Retinal pigment epithelial cell (primary cell): ENCODE results near the gene VAV2.

Experiments
- DNase-seq: peaks from one replicate; pipeline ENCODE4 v3.0.0-alpha.2; 2010; ENCODE audit warnings: low read depth
- H3K4me3 ChIP-seq: 2 replicates; pipeline ENCODE4 v1.5.1; 2011; ENCODE audit warnings: mild to moderate bottlenecking, low read length, control low read depth, moderate library complexity
- TF ChIP-seq, protein P1 (sequence below): conservative IDR thresholded peaks from 2 replicates; pipeline ENCODE4 v1.5.1; 2011; ENCODE audit warnings: low read depth, low read length, control low read depth, inconsistent platforms

VAV2 gene

DNA sequence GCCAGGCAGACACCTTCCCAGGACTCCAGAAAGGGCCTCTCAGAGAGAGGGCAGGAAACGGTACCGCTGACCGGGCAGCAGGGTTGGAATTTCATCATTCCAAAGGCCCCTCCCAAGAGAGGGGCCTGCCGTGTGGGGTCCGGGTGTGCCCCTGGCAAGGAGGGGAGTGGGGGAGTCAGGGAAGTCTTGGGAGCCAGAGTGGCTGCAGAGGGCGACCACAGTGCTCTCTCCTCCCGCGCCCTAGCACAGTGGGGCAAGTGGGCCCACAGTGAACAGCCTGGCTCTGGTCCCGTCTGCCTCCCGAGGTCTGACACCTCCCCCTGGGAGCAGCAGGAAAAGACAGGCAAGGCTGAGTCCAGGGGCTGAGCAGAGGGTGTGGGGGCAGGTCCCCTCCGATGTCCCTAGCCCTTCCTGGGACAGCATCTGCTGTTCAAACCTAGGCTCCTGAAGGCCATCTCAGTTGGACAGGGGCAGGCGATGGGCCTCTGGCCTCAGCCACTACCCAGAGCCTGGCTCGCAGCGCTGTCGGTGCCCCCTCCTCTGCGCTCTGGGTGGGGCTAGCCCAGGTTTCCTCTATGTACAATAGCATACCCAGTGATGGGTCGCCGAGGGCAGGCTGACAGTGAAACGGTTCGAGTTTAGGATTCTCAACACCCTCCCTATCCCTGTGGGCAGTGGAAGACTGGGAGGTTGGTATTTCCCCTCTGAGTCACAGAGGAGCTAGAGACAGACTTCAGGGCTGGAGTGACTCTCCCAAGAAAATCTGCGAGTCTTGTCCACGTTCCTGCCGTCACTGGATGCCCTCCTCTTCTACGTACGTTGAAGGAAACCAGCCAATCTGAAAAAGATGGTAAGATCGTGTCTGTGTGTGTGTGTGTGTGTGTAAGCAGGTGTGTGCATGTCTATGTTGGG lies 228.6 kb downstream of the VAV2 start:
- TF ChIP-seq, protein P1, sequence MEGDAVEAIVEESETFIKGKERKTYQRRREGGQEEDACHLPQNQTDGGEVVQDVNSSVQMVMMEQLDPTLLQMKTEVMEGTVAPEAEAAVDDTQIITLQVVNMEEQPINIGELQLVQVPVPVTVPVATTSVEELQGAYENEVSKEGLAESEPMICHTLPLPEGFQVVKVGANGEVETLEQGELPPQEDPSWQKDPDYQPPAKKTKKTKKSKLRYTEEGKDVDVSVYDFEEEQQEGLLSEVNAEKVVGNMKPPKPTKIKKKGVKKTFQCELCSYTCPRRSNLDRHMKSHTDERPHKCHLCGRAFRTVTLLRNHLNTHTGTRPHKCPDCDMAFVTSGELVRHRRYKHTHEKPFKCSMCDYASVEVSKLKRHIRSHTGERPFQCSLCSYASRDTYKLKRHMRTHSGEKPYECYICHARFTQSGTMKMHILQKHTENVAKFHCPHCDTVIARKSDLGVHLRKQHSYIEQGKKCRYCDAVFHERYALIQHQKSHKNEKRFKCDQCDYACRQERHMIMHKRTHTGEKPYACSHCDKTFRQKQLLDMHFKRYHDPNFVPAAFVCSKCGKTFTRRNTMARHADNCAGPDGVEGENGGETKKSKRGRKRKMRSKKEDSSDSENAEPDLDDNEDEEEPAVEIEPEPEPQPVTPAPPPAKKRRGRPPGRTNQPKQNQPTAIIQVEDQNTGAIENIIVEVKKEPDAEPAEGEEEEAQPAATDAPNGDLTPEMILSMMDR: no peak
- no peak for DNase-seq
- no peak overlapping the region for H3K4me3 ChIP-seq

DNA sequence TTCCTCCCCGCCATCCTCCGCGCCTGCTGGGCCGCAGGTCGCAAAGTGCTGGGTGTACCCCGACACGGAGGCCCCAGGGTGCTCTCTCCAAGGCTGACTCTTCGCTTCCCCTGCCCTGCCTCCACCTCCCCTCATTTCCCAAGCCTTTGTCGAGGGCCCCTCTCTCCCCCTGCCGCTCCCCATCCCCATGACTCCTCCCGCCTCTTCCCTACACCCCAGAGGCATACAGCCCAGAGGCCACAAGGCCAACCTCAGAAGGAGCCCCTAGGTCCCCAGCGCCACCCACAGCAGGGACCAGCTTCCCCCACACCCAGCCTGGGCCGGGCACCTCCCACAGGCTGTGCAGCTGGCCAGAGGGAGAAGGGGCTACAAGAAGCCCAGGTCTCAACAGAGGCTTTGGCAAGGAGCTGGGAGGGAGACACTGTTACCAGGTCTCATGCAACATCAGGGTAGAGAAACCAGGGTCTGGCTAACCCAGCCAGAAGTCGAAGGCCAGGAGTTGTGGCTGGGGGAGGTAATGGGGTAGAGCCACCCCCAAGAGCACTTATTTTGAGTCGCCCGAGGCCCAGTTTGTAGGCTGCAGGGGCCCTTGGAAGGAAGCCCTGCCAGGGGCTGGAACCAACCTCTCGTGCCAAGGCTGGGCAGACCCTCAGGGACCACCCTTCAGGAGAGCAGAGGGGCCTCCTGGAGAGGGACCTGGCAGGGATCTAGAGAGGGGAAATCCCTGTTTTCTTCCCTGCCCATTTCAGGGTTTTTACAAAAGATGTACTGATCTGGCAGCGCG lies 229.4 kb downstream of the VAV2 start:
- H3K4me3 ChIP-seq: no peak overlapping the region
- TF ChIP-seq, protein P1: no peak
- no peak for DNase-seq

DNA sequence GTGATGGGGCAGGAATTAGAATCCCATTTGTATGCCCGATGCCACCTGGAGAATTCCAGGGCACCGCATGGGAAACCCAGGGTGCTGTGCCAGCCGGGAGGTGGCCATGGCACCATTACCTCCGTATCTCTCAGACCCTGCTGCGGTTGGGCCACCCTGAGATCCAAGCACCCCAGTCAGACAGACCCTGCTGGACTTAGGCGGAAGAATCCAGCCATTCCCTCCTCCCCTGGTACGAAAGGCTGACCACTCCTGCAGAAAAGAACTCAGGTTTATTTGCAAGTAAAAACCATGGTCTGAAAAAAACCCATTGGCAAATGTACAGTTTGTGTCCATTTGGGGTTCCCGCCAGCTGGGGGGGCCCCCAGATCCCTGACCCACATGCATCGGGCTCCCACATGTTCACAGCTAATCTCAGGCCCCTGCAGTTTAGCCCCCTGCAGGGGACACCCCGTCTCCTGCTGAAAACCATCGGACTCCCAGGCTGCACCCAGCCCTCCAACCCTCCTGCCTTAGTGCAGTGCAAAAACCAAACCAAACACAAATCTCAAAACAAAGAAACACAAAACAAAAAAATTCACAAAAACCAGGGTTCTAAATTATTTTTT lies 230.4 kb downstream of the VAV2 start:
- no peak for DNase-seq
- H3K4me3 ChIP-seq: no peak overlapping the region
- TF ChIP-seq, protein P1: no peak

DNA sequence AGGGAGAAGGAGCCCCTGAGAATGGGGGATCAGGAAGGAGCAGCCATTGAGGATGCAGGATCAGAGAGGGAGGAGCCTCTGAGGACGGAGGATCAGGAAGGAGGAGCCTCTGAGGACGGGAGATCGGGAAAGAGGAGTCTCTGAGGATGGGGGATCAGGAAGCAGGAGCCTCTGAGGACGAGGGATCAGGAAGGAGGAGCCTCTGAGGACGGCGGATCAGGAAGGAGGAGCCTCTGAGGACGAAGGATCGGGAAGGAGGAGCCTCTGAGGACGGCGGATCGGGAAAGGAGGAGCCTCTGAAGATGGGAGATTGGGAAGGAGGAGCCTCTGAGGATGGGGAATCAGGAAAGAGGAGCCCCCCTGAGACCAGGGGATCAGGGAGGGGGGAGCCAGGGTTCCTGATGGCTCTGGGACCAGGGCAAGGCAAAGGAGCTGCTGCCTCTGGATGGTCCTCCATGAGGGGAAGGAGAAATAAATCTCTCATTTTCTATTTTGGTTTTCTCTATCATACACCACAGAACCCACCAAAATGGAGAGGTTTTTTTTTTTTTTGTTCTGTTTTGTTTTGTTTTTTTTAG lies 231.3 kb downstream of the VAV2 start:
- no peak overlapping the region for H3K4me3 ChIP-seq
- TF ChIP-seq, protein P1: no peak
- no peak for DNase-seq

DNA sequence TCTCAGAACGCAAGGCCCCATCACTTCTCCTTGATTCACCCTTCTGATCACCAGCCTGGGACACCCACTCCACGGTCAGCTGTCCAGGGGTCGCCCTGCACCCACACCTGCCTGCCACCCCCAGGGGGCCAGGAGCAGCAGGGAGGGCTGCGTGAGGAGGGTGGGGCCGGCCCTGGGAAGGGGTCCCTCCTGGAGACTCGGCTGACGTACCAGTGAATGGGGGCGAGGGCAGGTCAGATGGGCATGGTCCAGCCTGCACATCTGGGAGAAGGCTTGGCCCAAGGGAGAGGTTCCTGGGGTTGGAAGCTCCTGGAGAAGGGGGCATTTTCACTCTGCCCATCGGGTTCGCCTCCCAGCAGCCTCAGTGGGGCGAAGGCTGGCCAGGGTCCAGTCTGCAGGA lies 232.2 kb downstream of the VAV2 start:
- DNase-seq: no peak
- H3K4me3 ChIP-seq: no peak overlapping the region
- TF ChIP-seq, protein P1: no peak

DNA sequence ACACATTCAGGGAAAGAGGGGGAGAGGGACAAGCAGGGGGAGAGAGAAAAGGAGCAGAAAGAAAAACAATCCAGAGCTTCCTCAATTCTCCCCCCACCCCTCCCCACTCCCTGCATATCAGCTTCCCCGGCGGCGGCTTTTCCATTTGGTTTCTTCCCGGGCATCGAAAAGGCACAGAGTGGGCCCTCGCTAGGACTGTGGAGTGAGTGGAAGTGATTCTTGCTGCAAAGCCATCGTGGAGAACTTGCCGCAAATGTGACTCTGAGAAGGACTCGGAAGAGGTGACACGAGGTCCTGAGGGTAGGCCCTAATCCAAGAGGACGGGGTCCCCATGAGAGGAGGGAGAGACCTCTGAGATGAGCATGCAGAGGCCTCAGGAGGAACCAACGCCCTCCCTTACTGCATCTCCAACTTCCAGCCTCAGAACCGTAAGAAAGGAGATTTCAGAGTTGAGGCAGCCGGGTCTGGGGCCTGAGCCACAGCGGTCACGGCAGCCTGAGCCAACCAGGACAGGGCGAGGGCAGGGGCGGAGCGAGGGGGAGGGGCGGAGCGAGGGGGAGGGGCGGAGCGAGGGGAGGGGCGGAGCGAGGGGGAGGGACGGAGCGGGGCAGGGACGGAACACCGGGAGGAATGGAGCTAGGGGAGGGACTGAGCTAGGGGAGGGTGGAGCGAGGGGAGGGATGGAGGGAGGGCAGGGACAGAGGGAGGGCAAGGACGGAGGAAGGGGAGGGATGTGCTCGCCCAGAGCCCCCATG lies 232.8 kb downstream of the VAV2 start:
- no peak overlapping the region for H3K4me3 ChIP-seq
- TF ChIP-seq, protein P1: no peak
- no peak for DNase-seq
